ENCODE data around the gene ACSS1. TPM values are rescaled to one million over a fixed set of nuclear protein-coding genes. Genes with fewer than 3 reads are reported as not detected.

The ACSS1 gene
- polyA plus RNA-seq, 1 experiment: 1.1 TPM

DNA sequence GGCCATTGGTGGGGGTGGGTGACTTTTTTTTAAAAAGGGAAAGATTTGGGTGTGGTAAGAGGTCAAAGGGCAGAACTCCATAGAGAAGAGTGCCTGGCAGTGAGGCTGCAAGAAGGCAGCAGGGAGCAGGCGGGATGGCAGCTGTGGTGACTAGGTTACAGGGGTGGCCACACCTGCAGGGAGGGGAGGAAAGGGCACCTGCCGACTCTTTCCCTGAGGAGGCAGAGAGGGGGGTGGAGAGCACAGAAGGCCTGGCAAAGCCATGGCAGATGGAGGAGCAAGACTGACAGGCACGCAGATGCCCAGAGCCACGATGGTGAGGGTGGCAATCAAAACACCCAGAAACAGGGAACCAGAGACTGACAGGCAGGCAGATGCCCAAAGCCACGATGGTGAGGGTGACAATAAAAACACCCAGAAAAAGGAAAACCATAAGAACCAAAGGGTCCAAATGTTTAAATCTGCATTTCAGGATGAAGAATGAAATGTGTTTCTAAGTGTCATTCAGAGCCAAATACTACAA lies 89.6 kb downstream of the ACSS1 start:
- ChIA-PET CTCF (no interaction called here), POLR2A (no interaction called here)
- no peak for DNase-seq (ENCODE audit: low read depth, low spot score)
- Histone ChIP-seq H3K4me3 (ENCODE audit: low read depth, low read length) (no peak overlapping the region), H3K27me3 (ENCODE audit: control insufficient read depth, insufficient read depth, low read length) (no peaks in the 10 kb centered on the region), H3K9me3 (ENCODE audit: control insufficient read depth, insufficient read depth, low read length) (no peaks in the 10 kb centered on the region), H3K27ac (ENCODE audit: low read depth, low read length) (no peak overlapping the region)
- TF ChIP-seq, protein P1, sequence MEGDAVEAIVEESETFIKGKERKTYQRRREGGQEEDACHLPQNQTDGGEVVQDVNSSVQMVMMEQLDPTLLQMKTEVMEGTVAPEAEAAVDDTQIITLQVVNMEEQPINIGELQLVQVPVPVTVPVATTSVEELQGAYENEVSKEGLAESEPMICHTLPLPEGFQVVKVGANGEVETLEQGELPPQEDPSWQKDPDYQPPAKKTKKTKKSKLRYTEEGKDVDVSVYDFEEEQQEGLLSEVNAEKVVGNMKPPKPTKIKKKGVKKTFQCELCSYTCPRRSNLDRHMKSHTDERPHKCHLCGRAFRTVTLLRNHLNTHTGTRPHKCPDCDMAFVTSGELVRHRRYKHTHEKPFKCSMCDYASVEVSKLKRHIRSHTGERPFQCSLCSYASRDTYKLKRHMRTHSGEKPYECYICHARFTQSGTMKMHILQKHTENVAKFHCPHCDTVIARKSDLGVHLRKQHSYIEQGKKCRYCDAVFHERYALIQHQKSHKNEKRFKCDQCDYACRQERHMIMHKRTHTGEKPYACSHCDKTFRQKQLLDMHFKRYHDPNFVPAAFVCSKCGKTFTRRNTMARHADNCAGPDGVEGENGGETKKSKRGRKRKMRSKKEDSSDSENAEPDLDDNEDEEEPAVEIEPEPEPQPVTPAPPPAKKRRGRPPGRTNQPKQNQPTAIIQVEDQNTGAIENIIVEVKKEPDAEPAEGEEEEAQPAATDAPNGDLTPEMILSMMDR (IDR thresholded peaks at IDR 0.05; ENCODE audit: low read depth, low read length): no peak

DNA sequence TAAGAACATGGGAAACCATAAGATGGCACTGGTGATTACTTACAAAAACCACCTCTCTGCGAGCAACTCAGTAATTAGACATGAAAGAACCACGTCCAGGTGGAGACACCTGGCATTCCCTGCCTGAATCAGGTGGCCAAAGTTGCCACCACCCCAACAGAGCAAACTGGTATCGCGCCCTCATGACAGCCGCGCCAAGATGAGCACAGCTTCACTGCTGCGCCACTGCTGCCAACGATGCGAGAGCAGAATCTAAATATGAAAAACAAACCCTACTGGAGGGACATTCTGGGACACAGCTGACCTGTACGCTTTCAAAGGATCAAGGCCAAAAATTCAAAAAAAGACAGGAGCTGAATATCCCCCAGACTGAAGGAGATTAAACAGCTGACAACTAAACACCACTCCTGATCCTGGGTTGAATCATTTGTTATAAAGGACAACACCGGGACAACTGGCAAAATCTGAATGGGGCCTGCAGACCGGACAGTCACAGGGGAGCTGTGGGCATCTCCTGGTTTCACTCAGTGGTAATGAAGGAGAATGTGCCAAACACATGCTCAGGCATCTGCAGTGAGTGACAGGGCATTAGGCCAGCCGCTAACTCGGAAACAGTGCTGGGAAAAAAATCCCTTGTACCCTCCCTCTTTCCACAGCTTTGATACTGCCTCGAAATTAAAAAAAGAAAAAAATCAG lies 91.5 kb downstream of the ACSS1 start:
- POLR2A ChIA-PET: no interaction called here
- TF ChIP-seq, protein P1 (IDR thresholded peaks at IDR 0.05; ENCODE audit: low read depth, low read length): no peak
- Histone ChIP-seq H3K9me3 (ENCODE audit: control insufficient read depth, insufficient read depth, low read length) (no peaks in the 10 kb centered on the region), H3K27ac (ENCODE audit: low read depth, low read length) (no peak overlapping the region), H3K27me3 (ENCODE audit: control insufficient read depth, insufficient read depth, low read length) (no peaks in the 10 kb centered on the region), H3K4me3 (ENCODE audit: low read depth, low read length) (no peak overlapping the region)
- DNase-seq (ENCODE audit: low read depth, low spot score): no peak
- CTCF ChIA-PET: no interaction called here

DNA sequence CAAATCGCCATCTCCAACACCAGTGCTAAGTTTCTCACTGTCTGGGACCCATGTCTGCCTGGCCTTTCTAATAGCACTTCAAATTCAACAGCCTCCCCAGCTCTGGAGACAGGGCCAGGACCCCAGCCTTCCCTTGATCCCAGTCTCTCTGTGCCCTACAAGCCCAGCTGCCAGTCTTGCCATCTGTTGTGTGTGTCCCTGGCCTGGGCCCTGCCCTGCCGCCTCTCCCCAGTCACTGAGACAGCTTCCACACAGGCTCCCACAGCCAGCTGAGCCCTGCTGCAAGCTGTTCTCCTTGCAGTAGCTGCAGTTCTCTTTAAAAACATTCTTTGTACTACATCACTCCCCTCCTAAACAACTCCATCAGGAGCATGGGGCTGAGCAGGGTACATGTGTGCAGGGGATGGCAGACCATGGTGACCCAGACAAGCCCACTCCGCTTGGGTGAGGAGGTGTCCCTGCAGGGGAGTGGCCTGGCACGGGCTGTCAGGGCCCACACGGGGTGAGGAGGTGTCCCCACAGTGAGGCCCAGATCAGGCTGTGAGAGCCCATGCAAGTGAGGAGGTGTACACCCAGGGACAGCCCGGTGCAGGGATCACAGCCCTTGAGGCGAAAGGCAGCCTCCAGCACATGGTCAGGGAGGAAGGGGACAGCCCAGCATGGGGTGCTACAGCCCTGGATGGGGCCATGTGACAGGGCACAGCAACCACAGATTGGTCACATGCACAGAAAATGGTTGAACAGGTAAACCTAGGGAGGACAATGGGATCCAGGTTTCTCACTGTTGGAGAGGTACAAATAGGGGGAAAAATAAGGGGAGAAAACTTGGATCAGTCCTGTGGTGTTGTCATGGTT lies 92.6 kb downstream of the ACSS1 start:
- H3K27ac ChIP-seq (ENCODE audit: low read depth, low read length): no peak overlapping the region
- TF ChIP-seq, protein P1 (IDR thresholded peaks at IDR 0.05; ENCODE audit: low read depth, low read length): no peak
- POLR2A ChIA-PET: no interaction called here
- H3K27me3 ChIP-seq (ENCODE audit: control insufficient read depth, insufficient read depth, low read length): no peaks in the 10 kb centered on the region
- CTCF ChIA-PET: no interaction called here
- DNase-seq (ENCODE audit: low read depth, low spot score): no peak
- no peak overlapping the region for H3K4me3 ChIP-seq (ENCODE audit: low read depth, low read length)
- no peaks in the 10 kb centered on the region for H3K9me3 ChIP-seq (ENCODE audit: control insufficient read depth, insufficient read depth, low read length)

DNA sequence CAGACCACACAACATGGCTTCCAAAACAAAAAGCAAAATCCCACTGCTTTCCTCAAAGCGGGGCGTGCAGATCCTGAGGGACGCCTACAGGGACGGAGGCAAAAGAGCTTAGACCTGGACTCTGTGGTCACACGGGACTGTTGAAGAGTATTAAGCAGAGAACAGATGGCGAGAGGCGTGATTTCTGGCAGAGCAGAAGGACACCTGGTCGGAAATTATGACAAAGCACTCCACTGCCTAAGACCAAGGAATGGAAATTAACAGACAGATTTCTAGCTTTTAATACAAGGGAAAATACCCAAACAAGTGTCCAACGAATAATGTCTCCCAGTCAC lies 93.5 kb downstream of the ACSS1 start:
- POLR2A ChIA-PET: no interaction called here
- Histone ChIP-seq H3K9me3 (ENCODE audit: control insufficient read depth, insufficient read depth, low read length) (no peaks in the 10 kb centered on the region), H3K4me3 (ENCODE audit: low read depth, low read length) (no peak overlapping the region), H3K27me3 (ENCODE audit: control insufficient read depth, insufficient read depth, low read length) (no peaks in the 10 kb centered on the region), H3K27ac (ENCODE audit: low read depth, low read length) (no peak overlapping the region)
- TF ChIP-seq, protein P1 (IDR thresholded peaks at IDR 0.05; ENCODE audit: low read depth, low read length): no peak
- CTCF ChIA-PET: interaction anchor here (0.7 kb wide), 1 partner anchor 9 kb away, joined by 3 read pairs; no protein-coding TSS in a partner anchor
- DNase-seq (ENCODE audit: low read depth, low spot score): no peak

Data from AG04450 (cell line).